Left cardiac atrium (tissue), 4 donors: Measurements from ENCODE around the gene GDNF. TPM values are rescaled to one million over a fixed set of nuclear protein-coding genes. Genes with fewer than 3 reads are reported as not detected.
"Not testable (repeated sequence)": the region's sequence is repeated elsewhere in the genome, so short reads cannot be mapped to it uniquely, and the experiment has no call there.

ENCODE experiments used
- ATAC-seq, 2 donors: fragments of 200-7000 bp; cut with Tn5 transposase; one replicate each; pipeline ENCODE4 v1.9.1; 2020; ENCODE audit warnings: mild to moderate bottlenecking in 2 of 2, moderate library complexity in 2 of 2
- DNase-seq: peaks from one replicate; pipeline ENCODE4 v3.0.0-alpha.2; 2020
- intact Hi-C, 2 donors: fragments of 100-400 bp; cut with DNase I; formaldehyde crosslinking; loops; one replicate each; pipeline versions ENCODE4 v1.14.1 to v1.15.1; 2022 to 2023
- total RNA-seq, 2 donors: library from RNA; stranded (reverse); fragmentation: NEBNext Ultra II Directional; extraction: Animal tissue kit (Norgen Biotek cat#: 25700); gene quantifications; one replicate each; pipeline ENCODE4 v1.2.1, GENCODE V29; 2021
- donor health status: DM: no; HTN: yes; CAD: no.
- donor health status: DM: no; HTN: yes; CAD: no; lungs with severe emphysema.
- donor health status: DM: yes; HTN: yes; CAD: no.
- donor health status: Dilated cardiomyopathy.

The GDNF gene
- total RNA-seq, 2 donors from 2014 or later, result 0.18 to 0.26 TPM

DNA sequence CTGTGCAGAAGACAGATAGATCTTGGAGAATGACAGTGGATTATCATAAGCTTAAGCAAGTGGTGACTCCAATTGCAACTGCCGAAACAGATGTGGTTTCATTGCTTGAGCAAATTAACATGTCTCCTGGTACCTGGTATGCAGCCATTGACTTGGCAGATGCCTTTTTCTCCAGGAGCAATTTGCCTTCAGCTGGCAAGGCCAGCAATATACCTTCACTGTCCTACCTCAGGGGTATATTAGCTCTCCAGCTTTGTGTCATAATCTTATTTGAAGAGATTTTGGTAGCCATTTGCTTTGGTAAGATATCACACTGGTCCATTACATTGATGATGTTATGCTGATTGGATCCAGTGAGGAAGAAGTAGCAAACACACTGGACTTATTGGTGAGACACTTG, 43.4 kb downstream of the GDNF start:
- DNase-seq, intact Hi-C loops, ATAC-seq: not testable (repeated sequence)

DNA sequence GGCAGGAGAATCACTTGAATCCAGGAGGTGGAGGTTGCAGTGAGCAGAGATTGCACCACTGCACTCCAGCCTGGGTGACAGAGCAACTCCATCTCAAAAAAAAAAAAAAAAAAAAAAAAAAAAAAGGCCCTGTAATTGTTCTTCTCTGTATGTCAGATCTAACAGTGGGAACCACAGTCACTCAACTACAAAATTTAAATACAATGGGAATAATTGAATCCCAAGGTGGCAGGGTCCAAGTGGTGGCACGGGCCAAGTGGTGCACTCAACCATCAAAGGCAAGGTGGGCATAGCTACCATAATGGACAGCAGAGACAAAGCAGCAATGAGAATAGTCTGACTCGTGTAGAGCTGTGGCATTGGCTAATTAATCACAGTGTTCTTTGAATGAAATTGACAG, 44.5 kb downstream of the GDNF start:
- intact Hi-C loops, ATAC-seq, DNase-seq: not testable (repeated sequence)

DNA sequence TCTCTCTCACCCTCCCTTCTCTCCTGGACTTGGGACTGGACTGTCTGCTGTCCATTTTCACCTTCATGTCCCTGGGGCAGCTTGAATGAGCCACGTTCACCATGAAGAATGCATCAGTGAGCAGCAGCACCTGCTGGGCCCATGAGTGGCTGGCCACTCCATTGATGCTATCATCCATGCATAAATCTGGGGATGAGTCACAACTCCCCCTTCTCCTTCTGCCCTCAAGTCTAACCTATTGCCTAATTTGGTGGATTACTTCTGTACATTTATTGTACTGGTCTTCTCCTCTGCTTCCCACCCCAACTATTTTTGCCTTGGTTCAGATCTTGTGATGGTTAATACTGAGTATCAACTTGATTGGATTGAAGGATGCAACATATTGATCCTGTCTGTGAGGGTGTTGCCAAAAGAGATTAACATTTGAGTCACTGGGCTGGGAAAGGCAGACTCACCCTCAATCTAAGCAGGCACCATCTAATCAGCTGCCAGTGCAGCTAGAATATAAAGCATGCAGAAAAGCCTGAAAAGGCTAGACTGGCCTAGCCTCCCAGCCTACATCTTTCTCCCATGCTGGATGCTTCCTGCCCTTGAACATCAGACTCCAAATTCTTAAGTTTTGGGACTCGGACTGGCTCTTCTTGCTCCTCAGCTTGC, 46.7 kb downstream of the GDNF start:
- no peak for DNase-seq
- intact Hi-C loops, result no loop called here
- no peak for ATAC-seq

DNA sequence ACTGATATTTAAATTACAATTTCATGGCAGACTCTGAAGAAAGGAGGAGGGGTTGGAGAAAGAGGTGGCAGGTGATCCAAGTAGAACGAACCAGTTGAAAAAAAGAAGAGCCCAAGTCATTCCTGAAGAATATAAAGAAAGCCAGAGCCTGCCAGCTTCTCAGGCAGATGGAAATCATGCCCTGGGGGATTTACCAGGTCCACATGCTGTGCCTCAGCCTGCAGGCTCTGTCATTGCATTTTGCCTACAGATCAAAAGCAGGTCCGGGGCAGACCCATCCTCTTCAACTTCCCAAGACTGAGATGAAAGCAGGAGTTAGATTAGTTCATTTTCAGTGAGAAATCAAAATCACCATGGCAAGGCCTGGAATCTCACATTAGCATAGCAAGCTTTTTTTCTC, 48.5 kb downstream of the GDNF start:
- no peak for DNase-seq
- intact Hi-C loops, result no loop called here

DNA sequence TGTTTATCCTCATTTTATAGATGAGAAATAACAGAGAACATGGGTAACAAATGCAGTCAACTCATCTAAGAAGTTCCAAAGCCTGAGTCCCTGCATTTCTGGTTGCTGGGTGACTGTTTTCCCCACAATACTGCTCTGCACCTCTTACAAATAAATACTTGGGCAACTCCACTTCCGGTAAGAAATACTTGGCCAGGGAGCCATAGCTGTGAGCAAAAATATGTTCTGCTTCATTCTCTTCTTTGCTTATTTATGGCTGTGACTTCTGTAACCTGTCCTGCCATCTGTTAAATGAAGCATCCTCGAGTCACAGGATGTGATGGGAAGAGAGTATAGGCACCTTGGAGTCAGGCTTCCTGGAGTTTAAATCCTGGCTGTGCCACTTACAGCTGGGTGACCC, 49.9 kb downstream of the GDNF start:
- ATAC-seq, result no peak
- no peak for DNase-seq
- intact Hi-C loops, result no loop called here

More for the DNA sequence above, 48.5 kb downstream of the GDNF start:
- ATAC-seq, result no peak

DNA sequence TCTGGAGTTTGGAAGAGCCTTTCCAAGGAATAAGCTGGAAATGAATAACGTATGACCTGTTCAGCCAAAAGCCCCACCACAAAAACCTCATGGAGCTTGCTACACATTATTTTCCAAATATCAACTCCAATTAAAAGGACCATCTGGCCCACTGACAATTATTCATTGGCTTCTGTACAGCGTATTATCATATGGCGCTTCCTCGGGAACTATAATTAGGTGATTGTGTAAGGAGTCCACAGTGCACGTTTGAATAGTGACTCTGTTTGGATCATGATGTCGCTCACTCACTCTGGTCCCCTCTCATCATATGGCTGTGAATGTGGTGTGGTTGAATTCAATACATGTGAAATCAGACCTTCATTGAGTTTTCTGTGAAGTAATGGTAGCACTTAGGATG, 52.1 kb downstream of the GDNF start:
- DNase-seq (no peak), ATAC-seq (no peak)
- intact Hi-C loops, result no loop called here

DNA sequence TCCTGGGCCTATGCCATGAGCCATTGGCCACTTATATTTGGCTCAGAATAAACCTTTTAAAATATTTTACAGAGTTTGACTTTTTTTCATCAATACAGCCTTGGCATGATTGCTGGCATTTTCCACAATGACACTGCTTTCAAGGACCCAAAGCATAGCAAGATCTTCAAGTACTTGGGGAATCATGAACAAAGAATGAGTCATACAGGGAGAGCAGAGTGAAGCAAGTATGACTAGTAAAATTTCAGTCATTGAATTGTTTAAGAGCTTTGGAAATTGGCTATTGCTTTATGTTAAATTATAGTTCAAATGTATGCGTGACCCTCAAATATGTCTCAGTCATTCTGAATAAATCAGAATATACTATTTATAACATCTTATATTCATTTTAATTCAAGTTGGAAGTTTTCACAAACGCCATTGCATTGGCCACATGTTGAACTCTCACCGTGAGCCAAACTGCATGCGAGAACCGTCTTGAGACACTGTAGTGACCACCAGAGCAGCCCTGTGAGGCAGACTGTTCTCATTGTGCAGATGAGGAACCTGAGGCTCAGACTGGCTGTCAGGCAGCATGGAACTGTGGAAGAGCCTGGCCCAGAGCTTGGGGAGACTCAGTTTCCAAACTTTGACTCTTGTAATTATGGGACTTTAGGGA, 52.9 kb downstream of the GDNF start:
- intact Hi-C loops, result no loop called here
- no peak for DNase-seq
- no peak for ATAC-seq

DNA sequence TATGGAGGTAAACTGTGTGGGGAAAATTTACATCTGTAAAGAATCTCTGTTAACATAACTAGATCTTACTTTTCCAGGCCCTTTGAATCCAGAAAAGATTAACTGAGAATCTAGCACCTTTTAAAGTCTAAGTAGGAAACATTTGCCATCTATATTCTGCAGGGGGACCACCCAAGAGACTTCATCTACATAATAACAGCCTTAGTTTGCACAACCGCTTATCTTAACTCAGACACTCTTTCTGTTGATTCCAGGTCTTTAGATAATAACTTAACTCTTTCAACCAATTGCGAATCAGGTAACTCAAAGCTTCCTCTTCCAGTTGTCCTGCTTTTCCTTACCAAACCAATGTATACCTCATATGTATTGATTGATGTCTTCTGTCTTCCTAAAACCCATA, 53.4 kb downstream of the GDNF start:
- no peak for ATAC-seq
- DNase-seq, result no peak
- intact Hi-C loops, result no loop called here

DNA sequence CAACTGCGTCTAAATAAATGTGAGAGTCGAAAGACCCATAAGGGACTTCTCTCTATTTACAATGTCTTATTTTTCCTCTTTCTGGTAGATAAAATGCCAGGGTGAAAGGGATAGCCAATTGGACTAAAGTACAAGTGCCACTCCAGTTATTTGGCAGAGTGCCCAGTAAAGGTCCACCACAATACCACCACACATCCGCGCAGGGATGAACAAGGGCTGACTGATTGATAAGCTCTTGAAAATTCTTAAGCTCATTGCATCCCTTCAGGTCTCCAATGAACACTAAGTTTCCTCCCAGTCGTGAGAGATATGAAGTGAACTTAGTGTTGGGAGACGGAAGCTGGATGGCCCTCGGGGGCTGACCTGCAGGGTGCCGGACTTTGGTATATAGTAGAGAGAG, 58.4 kb downstream of the GDNF start:
- ATAC-seq, DNase-seq: not testable (repeated sequence)

DNA sequence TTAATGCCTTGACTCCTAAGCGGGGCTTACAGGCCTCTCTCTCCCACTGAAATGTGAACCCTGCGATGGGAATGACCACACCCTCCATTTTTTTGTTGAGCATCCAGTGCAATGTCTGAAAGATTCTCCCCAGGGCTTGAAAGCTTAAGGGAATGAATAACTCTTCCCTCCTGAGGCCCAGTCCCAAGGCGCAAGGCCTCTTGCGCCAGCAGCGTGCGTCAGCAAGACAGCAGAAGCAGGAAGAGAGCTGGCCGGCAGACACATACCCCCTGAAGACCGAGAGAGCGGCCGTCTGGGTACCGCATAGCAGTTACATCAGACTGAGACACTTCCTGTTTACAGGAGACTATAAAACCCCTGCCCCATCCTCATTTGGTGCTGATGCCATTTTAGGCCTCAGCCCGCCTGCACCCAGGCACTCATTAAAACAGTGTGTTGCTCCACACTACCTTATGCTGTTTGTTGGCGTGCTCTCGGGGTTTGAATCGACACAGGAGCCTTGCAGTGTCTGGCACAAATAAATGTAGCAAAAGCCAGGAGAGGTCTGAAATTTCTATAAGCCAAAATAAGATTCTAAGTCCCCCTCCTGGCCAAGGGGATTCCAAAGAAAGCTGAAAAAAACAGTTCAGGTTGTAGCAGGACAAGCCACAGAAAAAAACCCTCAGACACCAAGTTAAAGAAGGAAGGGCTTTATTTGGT, 62.3 kb downstream of the GDNF start:
- no peak for ATAC-seq
- intact Hi-C loops, result no loop called here
- no peak for DNase-seq

More for the DNA sequence above, 58.4 kb downstream of the GDNF start:
- intact Hi-C loops, result not testable (repeated sequence)

DNA sequence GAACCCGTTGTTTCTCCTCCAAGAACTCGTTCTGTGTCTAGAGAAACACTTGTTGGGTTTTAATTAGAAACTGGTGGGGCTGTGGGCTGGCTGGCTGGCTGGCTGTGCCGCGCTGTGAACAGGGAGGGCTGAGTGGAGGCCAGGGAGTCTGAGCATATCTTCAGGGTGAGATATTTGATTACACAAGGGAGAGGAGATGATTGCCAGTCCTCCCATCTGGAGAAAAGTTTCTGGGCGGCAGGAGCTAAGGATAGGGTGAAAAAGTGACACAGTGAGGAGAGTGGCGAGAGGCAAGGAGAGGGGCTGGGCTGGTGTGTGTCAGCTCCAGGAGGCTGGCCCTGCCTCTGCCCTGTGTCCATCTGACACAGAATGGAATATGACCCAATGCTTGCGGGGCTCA, 63.0 kb downstream of the GDNF start:
- ATAC-seq (peak in 1 of 2 donors; percentile 71), DNase-seq (no peak)
- intact Hi-C loops, result no loop called here

DNA sequence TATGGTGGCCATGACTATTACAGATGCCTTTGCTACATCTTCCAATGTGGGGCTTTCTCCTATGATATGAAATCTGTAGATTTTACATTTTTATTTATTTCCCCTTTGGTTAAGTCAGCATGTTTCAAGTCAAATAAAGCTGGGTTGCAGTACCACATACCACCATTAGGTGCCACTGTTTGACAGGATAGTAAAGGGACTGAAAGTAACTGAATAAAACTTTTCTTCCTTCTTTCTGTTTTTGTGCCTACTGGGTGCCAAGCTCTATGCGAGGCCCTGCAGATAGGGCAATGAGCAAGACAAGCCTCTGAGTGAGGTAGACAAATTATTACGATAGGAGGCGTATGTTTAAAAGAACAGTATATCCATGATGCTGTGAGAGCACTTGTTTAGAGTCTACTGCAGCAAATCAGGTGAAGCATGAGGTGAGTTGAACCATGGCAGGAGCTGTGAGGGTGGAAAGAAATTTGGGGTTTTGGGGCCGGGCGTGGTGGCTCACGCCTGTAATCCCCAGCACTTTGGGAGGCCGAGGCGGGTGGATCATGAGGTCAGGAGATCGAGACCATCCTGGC, 64.8 kb downstream of the GDNF start:
- no peak for ATAC-seq
- intact Hi-C loops, result no loop called here
- no peak for DNase-seq

DNA sequence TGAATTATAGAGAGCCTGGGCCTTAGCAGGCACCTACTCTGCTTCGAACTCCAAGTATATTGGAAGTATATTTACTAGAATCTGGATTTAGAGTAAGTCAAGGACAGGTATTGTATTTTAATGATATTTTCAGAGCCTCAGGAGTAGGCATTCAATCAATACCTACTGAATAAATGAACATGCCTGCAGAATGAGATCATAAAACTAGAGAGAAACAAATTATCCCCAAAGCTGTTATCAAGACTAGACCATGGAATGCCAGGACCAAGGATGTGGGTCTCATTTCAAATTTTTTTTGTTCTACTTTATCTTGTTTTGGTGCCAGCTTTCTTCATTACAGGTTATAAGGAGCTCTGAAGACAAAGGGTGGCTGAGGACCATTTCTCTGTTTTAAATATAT, 66.0 kb downstream of the GDNF start:
- DNase-seq, result no peak
- ATAC-seq, result no peak
- intact Hi-C loops, result no loop called here

DNA sequence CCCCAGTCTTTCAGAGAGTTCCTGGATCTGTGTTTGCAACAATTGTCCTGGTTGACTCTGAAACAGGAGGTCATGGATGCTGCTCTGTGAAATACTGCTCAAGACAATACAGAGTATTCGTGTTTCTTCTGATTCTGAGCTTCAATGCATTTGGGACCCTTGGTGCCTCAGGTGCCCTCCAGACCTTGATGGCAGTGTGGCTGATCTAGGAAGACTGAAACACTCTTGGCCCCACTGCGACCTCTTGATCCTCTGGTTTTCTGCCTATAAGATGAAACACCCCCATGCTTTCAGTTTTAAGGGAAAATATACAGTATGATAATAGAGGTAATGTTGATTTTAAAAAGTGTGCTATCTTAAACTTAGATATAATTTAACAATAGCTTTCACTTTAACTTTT, 67.6 kb downstream of the GDNF start:
- intact Hi-C loops, result no loop called here
- no peak for ATAC-seq
- DNase-seq, result no peak

DNA sequence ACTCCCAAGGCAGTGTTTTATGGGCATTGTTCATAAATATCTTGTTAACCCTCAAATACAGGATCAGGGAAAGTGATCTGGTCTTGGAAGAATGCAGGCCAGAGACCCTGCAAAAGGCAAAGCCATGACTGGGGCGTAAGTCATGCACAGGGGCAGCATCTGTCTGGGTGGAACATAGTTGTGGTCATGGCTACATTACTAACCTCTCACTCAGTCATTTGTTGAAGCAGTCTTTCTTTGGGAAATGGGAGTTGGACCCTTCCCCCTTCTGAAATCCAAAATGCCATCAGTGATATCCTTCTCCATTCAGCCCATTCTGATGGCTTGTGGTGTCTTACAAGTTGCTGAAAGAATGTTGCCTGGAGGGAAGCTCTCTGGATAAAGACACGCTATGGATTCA, 68.1 kb downstream of the GDNF start:
- intact Hi-C loops, result no loop called here
- ATAC-seq (no peak), DNase-seq (no peak)

DNA sequence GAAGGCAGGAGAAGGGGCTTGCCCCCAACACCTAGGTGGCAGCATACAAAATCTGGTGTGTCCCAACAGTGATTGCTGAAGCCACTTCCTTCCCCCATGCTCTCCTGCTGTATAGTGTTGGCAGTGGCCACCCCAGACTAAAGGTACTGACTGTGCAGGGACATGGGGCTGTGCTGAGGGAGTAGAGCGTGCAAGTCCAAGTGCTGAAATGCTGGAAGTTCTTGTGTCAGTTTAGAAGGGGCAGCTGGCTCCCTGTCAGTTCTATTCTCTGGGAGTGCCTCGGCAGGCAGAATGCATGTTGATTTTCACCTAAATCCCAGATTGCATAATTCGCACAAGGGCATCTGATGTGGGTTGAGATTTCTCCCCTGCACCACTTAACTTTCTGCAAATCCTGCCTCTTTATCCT, 68.6 kb downstream of the GDNF start:
- intact Hi-C loops, result no loop called here
- DNase-seq (no peak), ATAC-seq (no peak)

DNA sequence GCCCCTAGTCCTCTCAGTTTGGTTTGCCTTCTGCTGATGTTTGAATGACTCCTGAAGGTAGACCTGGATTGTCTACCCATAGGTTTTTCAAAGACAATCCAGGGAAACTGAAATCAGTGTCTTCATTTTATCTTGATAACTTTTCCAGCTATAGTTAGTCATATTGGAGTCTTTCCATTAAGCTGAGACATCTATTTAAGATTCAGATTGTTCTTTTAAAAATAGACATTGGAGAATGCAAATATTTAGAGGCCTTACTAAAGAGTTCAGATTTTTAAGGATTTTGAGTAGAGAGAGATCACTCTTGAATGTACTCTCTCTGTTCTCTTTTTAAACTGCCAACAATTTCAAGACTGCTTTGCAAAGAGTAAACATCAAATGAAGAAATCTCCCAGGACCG, 69.1 kb downstream of the GDNF start:
- no peak for ATAC-seq
- DNase-seq, result no peak
- intact Hi-C loops, result no loop called here

DNA sequence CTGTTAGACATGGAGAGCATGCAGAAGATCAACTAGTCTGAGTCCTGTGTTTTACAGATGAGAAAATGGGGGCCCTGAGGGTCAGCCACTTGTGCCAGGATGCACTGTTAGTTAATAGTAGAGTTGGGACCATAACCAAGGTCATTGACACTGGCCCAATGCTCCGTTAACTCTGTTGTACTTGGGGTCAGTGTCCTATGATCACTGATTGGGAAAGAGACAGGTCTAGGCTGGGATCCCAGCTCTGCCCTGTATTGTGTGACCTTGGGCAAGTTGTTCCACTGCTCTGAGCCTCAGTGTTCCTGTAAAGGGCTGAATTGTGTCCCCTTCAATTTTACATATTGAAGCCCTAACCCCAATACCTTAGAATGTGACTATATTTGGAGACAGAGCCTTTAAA, 70.0 kb downstream of the GDNF start:
- intact Hi-C loops, result no loop called here
- ATAC-seq (no peak), DNase-seq (no peak)

DNA sequence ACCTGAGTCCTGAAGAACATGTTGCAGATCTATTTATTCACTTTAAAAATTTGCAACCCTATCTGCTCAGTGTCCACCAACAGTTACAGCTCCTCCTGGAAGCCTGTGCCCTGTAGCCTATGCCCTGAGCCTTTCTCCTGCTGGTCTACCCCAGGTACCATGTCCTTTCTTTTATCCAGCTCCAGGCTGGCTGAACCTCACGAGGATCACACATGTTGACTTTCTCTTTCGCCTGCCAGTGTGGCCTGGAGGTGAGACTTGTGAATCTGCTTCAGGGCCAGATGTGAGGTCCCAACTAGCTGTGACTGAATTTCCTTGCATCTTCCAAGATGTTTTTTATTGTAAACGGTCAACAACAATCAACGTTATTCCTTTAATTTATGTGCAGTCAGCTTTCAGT, 70.7 kb downstream of the GDNF start:
- ATAC-seq (no peak), DNase-seq (no peak)
- intact Hi-C loops, result no loop called here

DNA sequence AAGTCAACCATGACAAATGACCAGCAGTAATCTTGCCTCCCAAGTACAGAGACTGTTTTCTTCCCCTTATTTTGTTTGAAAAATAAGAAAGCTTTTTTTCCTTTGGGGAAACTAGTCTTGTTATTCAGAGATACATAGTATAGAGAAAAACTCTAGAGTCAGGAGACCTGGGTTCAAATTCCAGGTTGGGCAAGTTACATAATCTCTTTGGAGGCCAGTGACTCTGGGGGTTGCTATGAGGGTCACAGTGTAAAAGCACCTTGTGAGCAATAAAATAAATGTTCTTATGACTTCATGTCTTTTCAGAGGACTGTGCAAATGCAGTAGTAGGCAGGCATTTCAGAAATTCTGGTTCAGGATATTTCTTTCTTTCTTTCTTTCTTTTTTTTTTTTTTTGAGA, 71.5 kb downstream of the GDNF start:
- intact Hi-C loops, result no loop called here
- DNase-seq, result no peak
- no peak for ATAC-seq
